CD4-positive, alpha-beta T cell treated with Interleukin-1 beta for 1 hour (primary cell): ENCODE results near the gene NOS1AP.

Experiments
- DNase-seq, 2 donors: peaks; one replicate each; pipeline ENCODE4 v3.0.0-alpha.2; 2020 to 2022

The NOS1AP gene

DNA sequence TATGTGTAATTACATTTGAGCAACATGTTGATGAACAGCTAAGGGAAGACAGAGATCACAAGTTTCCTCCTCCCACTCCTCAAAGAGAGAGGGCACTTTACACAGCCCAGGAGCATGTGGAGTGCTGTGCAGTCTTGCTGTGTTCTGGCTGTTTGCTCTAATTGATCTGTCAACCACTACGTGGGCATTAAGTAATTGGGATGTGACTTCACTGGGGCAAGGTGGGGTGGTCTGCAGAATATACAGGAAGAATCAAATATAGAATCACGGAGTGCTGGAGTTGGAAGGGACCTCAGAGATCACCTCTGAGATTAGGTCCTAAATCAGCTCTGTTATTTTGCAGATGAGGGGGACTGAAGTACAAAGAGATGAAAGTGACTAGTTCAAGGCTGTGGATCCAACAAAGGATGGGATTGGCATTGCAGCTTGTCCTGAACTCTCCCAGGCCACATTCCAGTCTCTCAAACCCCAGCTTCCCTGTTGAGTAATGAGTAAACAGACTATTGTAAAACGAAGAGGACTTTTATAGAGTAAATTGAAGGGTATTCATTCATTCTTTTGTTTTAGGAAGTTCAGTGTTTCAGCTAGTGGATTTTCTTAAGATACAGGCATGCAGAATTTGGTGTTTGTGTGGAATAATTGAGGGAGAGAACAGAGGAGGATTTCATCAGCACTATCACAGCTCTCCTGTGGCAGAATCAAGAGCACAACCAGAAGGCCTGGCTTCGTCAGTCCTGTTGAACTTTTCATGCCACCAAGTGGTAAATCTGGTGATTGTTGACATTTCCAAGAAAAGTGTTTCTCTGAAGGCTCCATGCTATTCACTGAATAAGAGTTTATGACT, 22.4 kb downstream of the NOS1AP start:
- DNase-seq: no peak

DNA sequence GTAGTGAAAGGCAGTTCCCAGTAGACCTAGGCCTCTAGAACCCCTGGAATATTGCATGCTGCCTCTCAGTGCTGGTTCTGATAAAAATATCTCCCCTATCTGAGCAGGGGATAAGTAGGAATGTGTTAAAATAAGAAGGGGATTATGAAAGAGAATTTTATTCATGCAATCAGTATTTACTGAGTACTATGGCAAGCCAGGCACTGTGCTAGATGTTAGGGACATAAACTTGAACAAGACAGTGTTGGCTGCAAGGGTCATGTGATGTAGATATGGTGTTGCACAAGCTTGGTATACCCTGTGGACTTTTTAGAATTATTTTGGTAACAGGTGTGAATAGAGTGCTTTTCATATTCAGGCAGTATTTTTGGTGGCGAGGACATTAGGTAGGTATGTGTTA, 23.6 kb downstream of the NOS1AP start:
- no peak for DNase-seq

DNA sequence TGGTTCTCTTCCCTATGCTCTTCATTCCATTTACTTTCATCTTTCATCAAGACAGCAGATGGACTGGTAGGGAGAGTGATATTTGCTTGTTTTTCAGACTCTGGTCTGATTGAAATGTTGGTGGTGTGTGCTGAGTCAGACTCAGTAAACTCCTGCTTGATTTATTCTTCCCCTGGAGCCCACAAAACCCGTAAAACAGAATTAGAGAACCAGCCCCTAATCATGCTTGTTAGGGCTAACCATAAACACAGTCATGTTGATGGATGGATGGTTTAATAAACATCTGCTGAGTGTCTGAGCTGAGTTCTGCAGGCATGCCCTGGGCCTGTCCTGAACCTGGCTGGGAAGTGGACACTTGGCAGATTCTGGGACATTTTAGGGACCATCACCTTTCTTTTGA, 24.8 kb downstream of the NOS1AP start:
- no peak for DNase-seq

DNA sequence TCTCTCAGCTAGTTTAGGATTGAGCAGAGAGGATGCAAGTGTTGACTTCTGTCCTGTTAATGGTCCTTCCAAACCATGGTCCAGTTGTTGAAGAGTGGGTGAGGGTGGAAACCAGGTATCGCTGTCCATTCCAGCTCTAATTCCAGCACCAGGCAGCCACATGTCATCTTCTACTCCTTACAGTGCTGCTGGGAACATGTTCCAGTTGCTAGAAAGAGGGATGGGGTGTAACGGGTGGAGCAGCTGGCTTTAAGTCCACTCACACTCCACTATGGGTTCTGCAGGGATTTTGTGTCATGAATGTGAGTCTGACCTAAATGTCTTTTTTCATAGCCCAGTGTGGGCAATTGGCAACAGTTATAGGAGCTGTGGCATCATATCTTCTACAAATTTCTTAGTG, 25.2 kb downstream of the NOS1AP start:
- no peak for DNase-seq

DNA sequence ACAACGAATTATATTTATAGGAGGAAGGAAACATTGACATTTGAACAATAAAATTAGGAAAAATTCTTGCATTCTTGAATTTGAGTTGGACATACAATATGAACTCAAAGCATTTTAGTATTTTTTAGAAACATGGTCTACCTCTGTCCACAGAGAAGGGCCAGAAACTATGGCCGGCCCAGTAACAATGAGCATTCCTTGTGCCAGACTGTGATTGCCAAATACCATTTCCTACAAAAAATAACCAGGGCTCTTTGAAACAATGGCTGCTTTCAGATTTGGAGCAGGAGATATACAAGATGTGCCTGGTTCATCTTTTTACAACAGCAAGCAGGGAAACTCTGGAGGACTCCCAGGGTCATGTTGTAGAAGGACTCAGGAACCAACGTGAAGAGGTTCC, 38.4 kb downstream of the NOS1AP start:
- no peak for DNase-seq

DNA sequence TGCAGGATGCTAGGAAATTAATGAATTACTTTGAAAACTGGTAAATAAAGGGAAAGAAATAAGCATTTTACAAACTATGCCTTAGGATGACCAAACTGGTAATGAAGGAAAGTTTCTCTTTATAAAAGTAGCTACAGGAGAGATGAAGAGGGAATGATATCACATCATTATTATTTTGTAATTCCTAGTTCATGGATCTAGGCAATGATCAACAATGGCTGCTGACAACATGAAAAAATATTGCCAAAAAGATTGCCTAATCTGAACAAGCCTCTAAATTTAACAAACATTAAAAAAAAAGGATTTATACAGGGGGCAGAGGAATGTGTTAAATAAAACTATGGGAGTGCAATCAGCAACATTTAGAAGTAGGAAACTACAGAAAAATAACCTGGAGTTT, 38.9 kb downstream of the NOS1AP start:
- DNase-seq: no peak

DNA sequence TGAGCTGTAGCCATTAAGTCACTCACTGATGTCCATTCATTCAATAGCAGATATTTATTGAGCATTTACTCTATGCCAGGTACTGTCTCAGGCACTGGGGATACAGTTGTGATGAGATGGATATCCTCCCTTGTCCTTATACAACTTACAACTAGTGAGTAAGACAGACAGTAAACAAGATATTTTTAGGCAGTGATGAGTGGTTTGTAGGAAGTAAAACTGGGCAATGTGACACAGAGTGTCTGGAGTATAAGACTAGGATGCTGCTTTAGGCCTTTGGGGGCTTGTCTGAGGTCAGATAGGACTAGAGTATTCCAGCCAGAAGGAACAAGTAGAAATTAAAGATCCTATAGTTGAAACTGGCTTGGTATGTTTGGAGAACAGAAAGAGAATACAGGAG, 41.4 kb downstream of the NOS1AP start:
- DNase-seq: no peak

DNA sequence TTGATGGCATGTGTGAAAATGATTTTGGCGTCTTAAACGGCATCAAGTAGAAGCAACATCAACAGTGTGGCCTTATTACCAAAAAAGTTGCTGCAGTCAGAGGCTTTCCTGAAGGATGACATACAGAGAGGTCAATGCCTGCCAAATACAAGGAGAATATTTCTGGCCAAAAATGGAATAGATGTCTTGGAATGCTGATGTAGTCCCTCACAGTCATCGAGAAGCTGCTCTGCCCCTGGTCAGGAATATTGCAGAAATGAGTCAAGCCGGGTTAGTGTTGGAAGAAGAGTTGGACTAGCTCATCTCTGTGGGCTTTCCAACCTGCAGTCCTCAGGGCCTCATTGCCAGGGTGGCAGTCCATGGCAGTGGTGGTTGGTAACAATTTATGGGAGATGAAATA, 42.1 kb downstream of the NOS1AP start:
- DNase-seq: no peak

DNA sequence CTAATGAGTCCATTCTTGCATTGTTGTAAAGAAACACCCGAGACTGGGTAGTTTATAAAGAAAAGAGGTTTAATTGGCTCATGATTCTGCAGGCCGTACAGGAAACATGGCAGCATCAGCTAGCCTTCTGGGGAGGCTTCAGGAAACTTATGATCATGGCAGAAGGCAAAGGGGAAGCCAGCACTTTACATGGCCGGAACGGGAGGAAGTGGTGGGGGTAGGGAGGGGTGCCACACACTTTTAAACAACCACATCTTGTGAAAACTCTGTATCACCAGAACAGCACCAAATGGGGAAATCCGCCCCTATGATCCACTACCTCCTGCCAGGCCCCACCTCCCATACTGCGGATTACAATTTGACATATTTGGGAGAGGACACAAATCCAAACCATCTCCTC, 43.9 kb downstream of the NOS1AP start:
- no peak for DNase-seq

DNA sequence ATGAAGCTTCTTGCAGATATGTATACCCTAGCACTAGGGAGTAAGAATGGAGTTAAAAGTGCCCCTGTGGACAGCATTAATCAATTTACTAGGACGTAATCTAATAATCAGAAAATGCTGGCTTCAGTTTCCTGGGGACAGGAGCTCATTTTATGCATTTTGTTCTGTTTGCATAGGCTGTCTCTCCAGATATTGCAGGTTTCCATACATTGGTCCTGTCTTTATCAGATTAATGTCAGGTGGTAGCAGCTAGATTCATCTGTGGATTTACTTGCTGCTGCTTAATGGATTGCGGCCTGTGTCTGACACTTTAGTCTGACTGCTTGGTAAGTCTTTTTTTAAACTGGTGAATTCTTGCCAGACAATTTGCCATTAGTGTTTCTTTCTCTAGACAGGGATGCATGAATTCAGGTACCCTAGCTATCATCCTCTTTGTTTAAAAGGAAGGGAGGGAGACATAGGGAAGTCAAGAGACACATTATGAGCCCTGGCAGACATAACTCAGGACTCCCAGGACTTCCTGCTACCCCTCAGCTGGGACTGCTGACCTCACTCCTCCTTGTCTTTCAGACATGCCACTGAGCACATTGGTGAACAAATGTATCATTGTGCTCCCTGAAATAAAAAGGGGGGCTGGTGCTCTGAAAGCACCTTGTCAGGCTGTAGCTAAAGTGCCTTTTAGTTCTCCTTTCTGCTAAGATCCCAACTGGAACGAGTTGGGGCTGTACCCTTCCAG, 47.7 kb downstream of the NOS1AP start:
- no peak for DNase-seq

DNA sequence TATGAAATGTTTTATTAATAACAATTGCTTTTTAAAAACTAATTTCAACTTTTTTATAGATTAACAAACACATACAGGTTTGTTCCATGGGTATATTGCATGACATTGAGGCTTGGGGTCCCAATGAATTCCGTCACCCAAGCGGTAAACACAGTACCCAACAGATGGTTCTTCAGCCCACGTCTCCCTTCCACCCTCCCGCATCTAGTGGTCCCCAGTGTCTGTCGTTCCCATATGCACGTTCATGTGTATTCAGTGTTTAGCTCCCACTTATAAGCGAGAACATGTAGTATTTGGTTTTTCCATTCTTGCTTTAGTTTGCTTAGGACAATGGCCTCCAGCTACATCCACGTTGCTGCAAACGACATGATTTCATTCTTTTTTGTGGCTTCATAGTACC, 48.6 kb downstream of the NOS1AP start:
- no peak for DNase-seq

DNA sequence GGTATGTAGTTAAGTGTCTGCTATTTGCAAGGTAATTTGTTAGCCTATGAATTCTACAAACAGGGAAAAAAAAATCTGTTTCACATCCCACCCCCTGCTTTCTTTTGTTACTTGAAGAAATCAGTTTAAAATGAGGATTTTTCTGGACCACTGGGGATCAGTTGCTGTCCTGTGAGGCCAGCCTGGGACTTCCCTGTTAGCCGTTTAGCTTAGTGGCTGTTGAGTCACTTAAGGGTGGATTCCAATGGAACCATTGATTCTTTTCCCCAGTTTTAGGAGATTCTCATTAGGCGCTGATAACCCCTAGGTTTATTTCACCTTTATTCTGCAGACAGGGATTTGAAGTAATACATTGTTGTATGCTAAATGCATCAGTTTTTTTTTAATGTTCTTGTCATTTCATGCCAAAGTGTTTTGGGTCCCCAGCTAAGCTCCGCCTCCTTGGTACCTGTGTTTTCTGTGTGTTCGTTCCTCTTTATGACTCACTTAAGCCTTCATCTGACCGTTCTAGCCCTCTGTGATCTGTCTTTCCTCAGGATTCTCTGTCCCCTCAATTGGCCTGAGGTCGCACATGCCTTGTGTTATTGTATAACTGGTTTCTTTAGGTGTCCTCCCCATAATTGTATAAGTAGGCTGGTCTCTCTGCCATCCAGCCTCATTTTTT, 59.3 kb downstream of the NOS1AP start:
- DNase-seq: no peak

DNA sequence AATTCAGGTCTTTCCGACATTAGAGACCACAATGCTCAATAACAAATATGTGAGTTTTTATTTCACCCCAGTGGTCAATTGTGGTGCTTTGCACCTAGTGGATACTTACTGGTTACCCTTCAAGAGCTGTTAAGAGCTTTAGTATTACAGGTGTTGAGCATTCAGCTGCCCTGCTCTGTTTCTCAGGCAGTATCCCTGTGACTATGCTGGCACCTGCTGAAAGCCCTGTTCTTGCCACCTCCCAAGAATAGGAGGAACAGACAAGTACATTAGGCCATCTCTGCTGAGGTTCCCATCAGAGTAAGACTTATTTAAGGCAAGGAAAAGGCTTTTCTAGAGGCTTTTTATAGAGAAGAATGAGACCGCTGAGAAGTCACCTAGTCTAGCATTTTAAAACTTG, 60.8 kb downstream of the NOS1AP start:
- no peak for DNase-seq

DNA sequence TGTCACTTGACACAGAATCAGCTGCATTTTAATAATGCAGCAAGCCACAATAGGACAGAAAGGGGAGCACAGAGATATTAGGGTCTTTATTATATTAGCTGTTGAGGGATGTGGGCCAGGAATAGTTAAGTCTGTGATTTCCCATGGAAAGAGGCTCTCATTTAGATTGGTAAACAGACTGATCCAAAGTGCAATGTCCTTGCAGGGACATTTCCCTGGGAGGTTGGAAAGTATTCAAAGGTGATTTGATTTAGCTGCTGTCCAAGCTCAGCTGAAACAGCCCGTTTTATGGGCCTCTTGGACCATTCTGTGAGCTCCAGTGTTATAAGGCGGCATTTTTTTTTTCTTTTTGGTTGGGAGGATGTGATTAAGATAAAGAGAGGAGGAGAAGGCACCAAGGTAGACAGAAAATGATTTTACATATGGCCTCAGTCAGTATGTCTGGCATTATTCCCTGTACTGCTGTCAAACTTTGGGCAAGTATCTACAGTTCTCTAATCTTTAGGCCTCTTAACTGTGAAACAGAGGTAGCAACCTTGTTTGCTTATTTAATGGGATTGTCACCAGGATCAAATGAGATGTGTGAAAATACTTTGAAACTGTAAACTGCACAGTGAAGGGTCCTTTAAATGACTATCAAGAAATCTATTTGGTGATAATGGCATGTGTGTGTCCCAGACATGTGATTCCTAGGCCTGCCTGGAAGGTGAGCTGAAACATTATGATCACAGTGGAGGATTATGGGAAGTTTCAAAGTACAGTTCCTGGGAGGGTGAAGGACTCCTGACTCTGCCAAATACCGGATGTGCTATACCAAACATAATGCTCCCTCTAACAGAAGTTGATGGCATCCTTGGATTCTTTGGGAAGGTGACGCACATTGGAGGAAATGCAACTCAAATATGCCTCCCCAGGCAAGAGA, 62.2 kb downstream of the NOS1AP start:
- DNase-seq: no peak

DNA sequence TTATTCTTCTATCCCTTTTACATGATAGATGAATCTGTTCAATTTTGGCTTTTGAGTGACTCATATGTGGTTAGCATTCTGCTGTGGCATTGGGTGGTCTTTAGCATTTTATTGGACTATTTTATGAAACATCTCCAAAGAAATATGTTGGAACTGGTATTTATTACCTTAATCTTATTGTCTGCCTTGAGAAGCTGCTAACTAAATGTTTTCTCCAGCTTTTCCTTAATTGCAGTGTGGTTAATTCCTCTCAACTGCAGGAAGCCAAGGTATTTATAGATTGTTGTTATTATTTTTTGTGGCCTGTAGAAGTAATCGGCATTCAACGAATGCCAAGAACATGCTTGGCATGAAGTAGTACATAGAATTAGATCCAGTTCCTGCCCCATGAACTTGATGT, 64.1 kb downstream of the NOS1AP start:
- DNase-seq: no peak

DNA sequence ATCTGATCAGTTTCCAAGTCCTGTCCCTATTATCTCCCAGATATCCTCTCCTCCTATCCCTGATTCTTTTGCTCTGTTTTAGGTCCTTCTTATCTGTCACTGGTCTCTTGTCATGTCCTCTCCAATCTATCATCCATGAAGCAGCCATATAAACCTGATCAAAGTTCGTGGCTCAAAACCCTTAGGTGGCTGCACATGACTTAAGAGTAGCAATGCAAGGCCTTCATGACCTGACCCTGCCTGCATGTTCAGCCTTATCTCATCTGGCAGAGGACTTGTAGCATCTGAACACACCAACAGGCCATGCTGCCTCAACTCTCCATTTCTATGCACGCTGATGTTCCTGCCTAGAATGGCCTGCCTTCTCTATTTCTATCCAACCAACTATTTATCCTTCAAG, 65.2 kb downstream of the NOS1AP start:
- DNase-seq: no peak

DNA sequence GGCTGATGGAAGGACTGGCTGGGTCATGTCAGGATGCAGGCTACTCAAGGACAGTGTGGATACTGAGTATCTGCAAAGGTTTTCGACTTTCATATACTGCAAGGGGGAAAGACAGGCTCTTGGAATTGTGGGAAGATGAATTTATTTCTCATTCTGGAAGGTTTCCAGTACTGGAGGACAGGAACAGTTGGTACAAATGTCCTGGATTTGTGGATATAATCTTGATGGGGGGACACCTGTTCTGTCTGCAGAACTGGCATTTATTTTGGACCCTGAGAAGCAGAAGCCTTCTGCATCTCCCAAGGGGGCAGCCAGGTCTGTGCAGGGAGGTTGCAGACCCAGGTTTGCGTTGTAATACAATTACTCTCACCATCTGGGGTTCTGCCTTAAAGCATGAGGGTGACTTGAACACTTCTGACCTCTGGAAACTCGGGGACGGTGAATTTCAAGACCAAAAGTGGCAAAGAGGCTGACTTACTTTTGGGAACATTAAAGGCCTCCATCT, 65.8 kb downstream of the NOS1AP start:
- DNase-seq: no peak

DNA sequence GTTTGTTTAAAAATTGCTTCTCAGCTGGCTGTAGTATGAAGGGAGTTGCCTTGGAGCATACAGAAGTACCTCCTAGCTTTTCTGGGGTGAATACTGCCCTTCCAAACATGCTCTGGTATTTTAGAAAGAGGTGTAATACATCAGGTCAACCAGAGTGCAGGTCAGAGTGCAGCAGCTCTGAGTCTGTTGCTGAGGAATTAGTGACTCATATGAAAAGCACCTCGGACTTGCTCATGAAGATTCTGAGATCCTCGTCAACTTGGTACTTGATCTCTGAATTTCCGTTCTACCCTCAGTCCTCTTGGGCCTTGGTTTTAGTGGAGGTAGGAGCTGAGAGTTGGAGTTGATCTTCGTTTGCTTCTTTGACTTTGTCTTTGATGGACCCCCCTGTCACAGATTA, 67.3 kb downstream of the NOS1AP start:
- DNase-seq: no peak

DNA sequence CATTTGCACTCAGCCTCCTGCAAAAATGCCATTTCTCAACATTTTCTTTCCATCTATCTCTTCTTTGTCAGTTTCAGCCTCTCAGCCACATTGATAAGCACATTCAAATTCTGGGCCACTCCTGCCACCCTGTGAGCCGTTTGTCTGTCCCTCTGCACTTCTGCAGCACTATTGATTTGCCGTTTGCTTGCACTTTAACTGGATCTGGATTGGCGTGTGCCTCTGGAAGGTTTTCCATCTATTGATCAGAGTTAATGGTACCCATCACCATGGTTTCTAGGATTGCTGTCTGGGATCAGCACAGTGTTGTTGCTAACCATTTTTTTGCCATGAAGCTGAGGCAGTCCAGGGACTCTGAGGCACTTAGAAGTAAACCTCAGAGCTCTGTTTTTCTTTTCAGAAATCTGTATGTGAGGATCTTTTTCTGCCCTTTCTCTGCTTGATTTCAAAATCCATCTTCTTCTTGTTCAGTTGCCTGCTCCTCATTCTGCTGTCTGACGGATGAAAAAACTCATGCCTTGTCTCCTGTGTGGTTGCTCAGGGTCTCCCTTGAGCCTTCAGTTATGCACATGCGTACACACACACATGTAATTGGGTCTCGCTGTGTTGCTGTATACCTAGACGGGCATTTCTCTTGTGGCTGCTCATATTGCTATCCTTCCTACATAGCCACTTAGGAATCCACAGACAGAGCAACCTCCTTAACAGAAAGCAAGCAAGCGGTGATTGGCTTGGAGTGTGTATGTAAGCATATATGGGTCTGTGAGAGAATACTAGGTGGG, 67.9 kb downstream of the NOS1AP start:
- no peak for DNase-seq

DNA sequence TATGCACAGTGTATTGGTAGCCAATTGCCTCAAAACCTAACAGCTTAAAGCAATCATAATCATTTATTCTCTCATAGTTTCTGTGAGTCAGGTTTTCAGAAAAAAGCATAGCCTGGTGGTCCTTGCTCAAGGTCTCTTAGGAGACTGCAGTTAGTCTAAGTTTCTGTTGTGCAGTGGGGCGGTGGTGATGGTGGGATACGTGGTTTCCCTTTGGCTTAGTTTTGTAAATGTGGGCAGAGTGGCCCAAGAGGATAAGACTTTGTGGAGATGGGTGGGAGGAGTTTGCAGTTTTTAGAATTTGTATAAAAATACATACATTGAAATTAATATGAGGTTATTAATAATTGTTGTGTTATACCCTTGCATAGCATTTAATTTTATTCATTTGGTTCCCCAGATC, 68.6 kb downstream of the NOS1AP start:
- no peak for DNase-seq

DNA sequence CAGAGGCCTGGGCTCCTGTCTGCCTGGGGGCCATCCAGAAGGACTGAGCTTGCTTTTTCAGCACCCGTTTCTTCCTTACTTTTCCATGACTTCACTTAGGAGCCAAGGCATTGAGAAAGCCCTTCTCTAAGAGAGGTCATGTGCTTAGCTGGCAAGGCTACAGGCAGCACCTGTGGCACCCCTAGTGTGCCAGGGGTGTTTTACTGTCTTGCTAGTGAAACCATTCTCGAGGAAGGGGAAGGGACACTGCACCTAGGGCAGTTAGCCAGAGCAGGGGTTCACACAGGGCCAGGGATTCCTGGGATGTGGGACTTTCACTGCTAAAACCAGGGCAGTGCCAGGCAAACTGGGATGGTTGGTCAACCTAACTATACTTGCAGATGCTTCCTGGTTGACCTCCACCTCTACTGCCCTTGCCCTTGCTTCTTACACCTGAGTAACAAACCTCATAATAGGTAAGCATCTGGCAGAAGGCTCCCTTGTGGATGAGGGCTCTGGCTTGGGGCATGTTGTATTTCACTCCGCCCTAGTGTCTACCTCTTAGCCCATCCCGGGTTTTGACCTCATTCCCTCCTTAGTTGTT, 69.2 kb downstream of the NOS1AP start:
- DNase-seq: no peak
